ENCODE measurements around the gene NSF. TPM values are rescaled to one million over a fixed set of nuclear protein-coding genes. Genes with fewer than 3 reads are reported as not detected.
"Not testable (repeated sequence)": the region's sequence is repeated elsewhere in the genome, so short reads cannot be mapped to it uniquely, and the experiment has no call there.

The NSF gene
- polyA plus RNA-seq, 4 donors = 30.1 to 40.6 (median 37.0) TPM

- no peak for DNase-seq (ENCODE audit: low read depth in 4 of 4, low spot score in 3 of 4)
Measured at GRCh38 chr17:46751425-46751824, 161.0 kb downstream of the NSF start.

GRCh38 chr17:46753776-46754175, 163.3 kb downstream of the NSF start:
- no peak for DNase-seq (ENCODE audit: low read depth in 4 of 4, low spot score in 3 of 4)

GRCh38 chr17:46756081-46756735, 165.7 kb downstream of the NSF start:
- no peak for DNase-seq (ENCODE audit: low read depth in 4 of 4, low spot score in 3 of 4)

- DNase-seq (ENCODE audit: low read depth in 4 of 4, low spot score in 3 of 4) = no peak
Measured at GRCh38 chr17:46756861-46757260, 166.4 kb downstream of the NSF start.

GRCh38 chr17:46757588-46757987, 167.1 kb downstream of the NSF start:
- DNase-seq (ENCODE audit: low read depth in 4 of 4, low spot score in 3 of 4) = not testable (repeated sequence)

GRCh38 chr17:46758614-46759013, 168.1 kb downstream of the NSF start:
- DNase-seq (ENCODE audit: low read depth in 4 of 4, low spot score in 3 of 4) = no peak

- DNase-seq (ENCODE audit: low read depth in 4 of 4, low spot score in 3 of 4) = no peak
Measured at GRCh38 chr17:46759141-46759540, 168.7 kb downstream of the NSF start.

GRCh38 chr17:46763416-46763815, 172.9 kb downstream of the NSF start:
- no peak for DNase-seq (ENCODE audit: low read depth in 4 of 4, low spot score in 3 of 4)

GRCh38 chr17:46764000-46764708, 173.7 kb downstream of the NSF start:
- DNase-seq (ENCODE audit: low read depth in 4 of 4, low spot score in 3 of 4) = no peak

- DNase-seq (ENCODE audit: low read depth in 4 of 4, low spot score in 3 of 4) = no peak
Measured at GRCh38 chr17:46764709-46765401, 174.4 kb downstream of the NSF start.

GRCh38 chr17:46765453-46765852, 175.0 kb downstream of the NSF start:
- no peak for DNase-seq (ENCODE audit: low read depth in 4 of 4, low spot score in 3 of 4)

- DNase-seq (ENCODE audit: low read depth in 4 of 4, low spot score in 3 of 4) = no peak
Measured at GRCh38 chr17:46766493-46767491, 176.3 kb downstream of the NSF start.

- DNase-seq (ENCODE audit: low read depth in 4 of 4, low spot score in 3 of 4) = no peak
Measured at GRCh38 chr17:46768540-46768870, 178.0 kb downstream of the NSF start.

- DNase-seq (ENCODE audit: low read depth in 4 of 4, low spot score in 3 of 4) = not testable (repeated sequence)
Measured at GRCh38 chr17:46768896-46769295, 178.4 kb downstream of the NSF start.

GRCh38 chr17:46769531-46770438, 179.3 kb downstream of the NSF start:
- DNase-seq (ENCODE audit: low read depth in 4 of 4, low spot score in 3 of 4) = no peak

- no peak for DNase-seq (ENCODE audit: low read depth in 4 of 4, low spot score in 3 of 4)
Measured at GRCh38 chr17:46770439-46770817, 180.0 kb downstream of the NSF start.

GRCh38 chr17:46770818-46771560, 180.5 kb downstream of the NSF start:
- no peak for DNase-seq (ENCODE audit: low read depth in 4 of 4, low spot score in 3 of 4)

- no peak for DNase-seq (ENCODE audit: low read depth in 4 of 4, low spot score in 3 of 4)
Measured at GRCh38 chr17:46771561-46772474, 181.3 kb downstream of the NSF start.

Measured in right renal pelvis (tissue), 4 donors.